ENCODE results near the gene AKAP1.
A peak's percentile ranks its signal among the peaks of the same experiment; 100 is the strongest.

Gene AKAP1

GRCh38 chr17:57084802-57085447 is at the start of gene AKAP1:
Gene AKAP1, plus strand, starts transcription at chr17:57085246. Its CDS starts 20,219 bp downstream, at chr17:57105465.
- peak; percentile 98 for DNase-seq

- peak; percentile 35 for DNase-seq
These were observed 49.0 kb upstream of the AKAP1 start for GRCh38 chr17:57035971-57036481.

- no peak for DNase-seq
These were observed 47.6 kb upstream of the AKAP1 start for GRCh38 chr17:57037411-57037810.

GRCh38 chr17:57038486-57038885 is 46.6 kb upstream of the AKAP1 start:
- no peak for DNase-seq

- DNase-seq: no peak
These were observed 44.5 kb upstream of the AKAP1 start for GRCh38 chr17:57040571-57040970.

GRCh38 chr17:57043276-57043675 is 41.8 kb upstream of the AKAP1 start:
- DNase-seq: no peak

GRCh38 chr17:57044976-57045867 is 39.8 kb upstream of the AKAP1 start:
- no peak for DNase-seq

- no peak for DNase-seq
These were observed 39.0 kb upstream of the AKAP1 start for GRCh38 chr17:57045868-57046704.

GRCh38 chr17:57046749-57047148 is 38.3 kb upstream of the AKAP1 start:
- no peak for DNase-seq

GRCh38 chr17:57048096-57048495 is 37.0 kb upstream of the AKAP1 start:
- no peak for DNase-seq

GRCh38 chr17:57050306-57050705 is 34.7 kb upstream of the AKAP1 start:
- DNase-seq: no peak

- DNase-seq: peak; percentile 95
These were observed 33.1 kb upstream of the AKAP1 start for GRCh38 chr17:57051886-57052361.

GRCh38 chr17:57062865-57063264 is 22.2 kb upstream of the AKAP1 start:
- DNase-seq: no peak

GRCh38 chr17:57067162-57067561 is 17.9 kb upstream of the AKAP1 start:
- no peak for DNase-seq

- no peak for DNase-seq
These were observed 17.3 kb upstream of the AKAP1 start for GRCh38 chr17:57067781-57068180.

GRCh38 chr17:57068222-57068658 is 16.8 kb upstream of the AKAP1 start:
- DNase-seq: peak; percentile 24

- no peak for DNase-seq
These were observed 16.3 kb upstream of the AKAP1 start for GRCh38 chr17:57068707-57069106.

- no peak for DNase-seq
These were observed 12.8 kb upstream of the AKAP1 start for GRCh38 chr17:57071991-57072944.

GRCh38 chr17:57073626-57074025 is 11.4 kb upstream of the AKAP1 start:
- no peak for DNase-seq

- no peak for DNase-seq
These were observed 9.9 kb upstream of the AKAP1 start for GRCh38 chr17:57075193-57075592.

- no peak for DNase-seq
These were observed 9.3 kb upstream of the AKAP1 start for GRCh38 chr17:57075785-57076184.

- DNase-seq: peak; percentile 35
These were observed 8.0 kb upstream of the AKAP1 start for GRCh38 chr17:57077000-57077399.
